PC-9 (cell line): ENCODE data around the gene EWSR1.

Experiments
- EZH2 ChIP-seq: fragments of 200-600 bp; sonication (generic); IDR thresholded peaks from 2 replicates; pipeline ENCODE4 v1.8.0; 2017; ENCODE audit warnings: antibody characterized with exemption, low read depth
- TF ChIP-seq, protein P1 (sequence below): fragments of 200-600 bp; sonication (generic); conservative IDR thresholded peaks from 2 replicates; pipeline ENCODE4 v1.6.1; 2017; ENCODE audit warnings: mixed run types, antibody characterized with exemption, mild to moderate bottlenecking, moderate library complexity

DNA sequence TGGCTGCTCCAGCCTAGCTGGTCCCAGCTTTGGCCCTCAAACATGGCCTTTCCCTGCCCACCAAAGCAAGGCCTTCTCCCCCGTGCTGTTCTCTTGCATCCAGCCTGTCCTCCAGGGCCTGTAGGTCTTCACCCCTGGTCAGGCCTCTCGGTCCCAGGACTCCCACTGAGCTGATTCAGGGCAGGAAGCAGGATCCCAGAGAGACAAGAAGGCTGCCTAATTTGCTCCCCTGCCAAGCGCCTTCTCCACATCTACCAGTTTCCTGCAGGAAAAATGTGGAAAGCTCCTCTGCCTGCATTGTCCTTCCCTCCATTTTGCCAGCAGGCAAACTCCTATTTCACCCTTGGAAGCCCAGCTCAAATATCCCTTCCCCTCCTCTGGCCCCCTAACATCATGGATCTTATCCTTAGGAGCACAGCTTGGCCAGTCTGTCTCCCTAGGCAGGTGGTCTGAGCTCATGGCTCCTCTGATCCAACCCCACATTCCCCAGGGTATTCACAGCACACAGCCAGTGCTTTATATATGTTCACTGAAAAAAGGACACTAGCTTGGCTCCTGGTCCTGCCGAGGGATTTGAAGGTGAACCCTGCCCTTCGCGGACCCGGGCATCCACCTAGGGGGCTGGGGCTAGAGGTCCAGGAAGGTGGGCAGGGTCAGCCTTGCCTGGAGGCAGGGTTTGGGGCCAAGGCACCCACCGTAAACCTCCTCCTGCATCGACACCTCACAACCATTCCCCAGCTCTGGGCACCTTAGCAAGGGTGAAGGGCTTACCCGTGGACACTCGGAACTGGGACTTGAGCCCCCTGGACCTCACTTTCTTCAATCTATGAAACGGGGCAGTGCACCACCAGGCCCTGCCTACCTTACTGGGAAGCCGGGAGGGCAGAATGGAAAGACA, 1.3 kb upstream of the EWSR1 start:
- TF ChIP-seq, protein P1, sequence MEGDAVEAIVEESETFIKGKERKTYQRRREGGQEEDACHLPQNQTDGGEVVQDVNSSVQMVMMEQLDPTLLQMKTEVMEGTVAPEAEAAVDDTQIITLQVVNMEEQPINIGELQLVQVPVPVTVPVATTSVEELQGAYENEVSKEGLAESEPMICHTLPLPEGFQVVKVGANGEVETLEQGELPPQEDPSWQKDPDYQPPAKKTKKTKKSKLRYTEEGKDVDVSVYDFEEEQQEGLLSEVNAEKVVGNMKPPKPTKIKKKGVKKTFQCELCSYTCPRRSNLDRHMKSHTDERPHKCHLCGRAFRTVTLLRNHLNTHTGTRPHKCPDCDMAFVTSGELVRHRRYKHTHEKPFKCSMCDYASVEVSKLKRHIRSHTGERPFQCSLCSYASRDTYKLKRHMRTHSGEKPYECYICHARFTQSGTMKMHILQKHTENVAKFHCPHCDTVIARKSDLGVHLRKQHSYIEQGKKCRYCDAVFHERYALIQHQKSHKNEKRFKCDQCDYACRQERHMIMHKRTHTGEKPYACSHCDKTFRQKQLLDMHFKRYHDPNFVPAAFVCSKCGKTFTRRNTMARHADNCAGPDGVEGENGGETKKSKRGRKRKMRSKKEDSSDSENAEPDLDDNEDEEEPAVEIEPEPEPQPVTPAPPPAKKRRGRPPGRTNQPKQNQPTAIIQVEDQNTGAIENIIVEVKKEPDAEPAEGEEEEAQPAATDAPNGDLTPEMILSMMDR: no peak
- TF ChIP-seq EZH2: no peak
